ENCODE data around the gene PRDM4.

PRDM4 gene

DNA sequence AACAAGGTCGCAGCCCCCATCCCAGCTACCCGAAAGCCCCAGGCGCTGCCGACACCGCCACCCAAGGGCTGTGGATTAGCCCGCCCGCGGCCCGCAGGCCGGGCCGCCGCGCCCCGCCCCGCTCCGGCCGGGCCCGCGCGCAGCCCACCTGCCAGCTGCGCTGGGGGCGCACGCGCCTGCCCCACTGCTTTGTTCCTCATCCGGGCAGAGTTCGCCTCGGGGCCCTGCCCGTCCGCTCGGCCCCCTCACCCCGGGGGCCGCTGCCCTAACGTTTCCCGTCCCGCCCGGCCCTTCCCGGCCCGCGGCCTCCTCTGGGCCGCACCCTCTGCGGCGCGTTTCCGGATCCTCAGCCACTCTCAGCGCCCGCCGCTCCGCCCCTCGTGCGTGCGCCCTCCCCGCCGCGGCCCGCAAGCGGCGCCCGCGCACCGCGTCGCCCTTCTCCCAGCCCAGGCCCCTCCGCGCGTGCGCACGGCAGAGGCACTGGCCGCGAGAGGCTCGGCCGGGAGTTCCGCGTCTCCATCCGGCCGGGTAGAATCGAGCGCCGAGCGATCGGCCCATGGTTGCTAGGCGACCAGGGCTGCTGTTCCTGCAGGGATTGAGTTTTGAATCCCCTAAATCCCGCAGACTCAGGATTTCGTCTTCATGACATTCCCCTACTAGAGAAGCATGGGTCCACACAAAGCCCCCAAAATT, at the start of gene PRDM4:
Gene PRDM4 (minus strand): TSS at position 329 of the 693 bp plus-strand sequence. CDS start 622 bp downstream, outside the sequence.
- Histone ChIP-seq H3K27me3 (ENCODE audit: insufficient read depth, low read length) (peaks cover 15% of the 10 kb centered on the region; the same call in 1 of the 2 replicates), H2AFZ (ENCODE audit: low read length, unreplicated experiment) (peak within 1 kb of the TSS; percentile 91), H3K79me2 (ENCODE audit: control insufficient read depth, insufficient read depth, low read length, unreplicated experiment) (peaks cover 44% of the 10 kb centered on the region), H3K27ac (ENCODE audit: low read depth, low read length) (peak within 1 kb of the TSS; percentile 90), H3K36me3 (ENCODE audit: insufficient read depth, low read length) (peaks cover 8% of the 10 kb centered on the region; the same call in 1 of the 2 replicates), H3K4me3 (ENCODE audit: low read depth, low read length) (peak within 1 kb of the TSS; percentile 94), H3K4me1 (ENCODE audit: control insufficient read depth, insufficient read depth, low read length, unreplicated experiment) (peaks cover 11% of the 10 kb centered on the region)

DNA sequence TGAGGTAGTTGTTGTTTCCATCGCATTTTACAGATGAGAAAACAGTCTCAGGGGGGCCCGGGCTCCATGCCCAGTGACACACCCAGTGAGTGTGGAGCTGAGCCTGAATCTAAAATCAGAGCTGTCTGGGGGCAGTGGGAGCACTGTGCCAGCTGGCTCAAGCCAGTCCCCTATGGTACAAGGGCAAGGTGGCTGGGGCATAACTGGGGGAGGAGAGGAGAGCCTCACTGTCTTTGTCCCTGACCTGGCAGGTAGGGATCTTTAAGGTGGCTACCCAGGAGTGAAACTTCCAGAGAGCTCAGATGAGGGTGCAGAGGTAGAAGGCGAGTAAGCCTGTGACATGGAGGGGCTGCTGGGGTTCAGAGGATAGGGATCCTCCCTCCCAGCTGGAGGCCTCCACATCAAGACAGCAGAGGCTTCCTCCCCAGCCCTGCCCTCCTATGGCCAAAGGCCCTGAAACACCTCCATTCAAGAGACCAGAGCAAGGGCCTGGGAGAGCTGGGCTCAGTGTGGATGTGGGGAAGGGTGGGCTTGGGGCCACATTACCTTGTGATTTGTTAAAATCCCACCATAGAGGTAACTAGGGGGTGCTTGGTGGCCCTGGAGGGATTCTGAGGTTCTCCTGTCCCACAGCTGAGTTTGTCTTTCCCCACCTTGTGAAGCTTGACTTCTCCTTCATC, 46.7 kb upstream of the PRDM4 start:
- no peak overlapping the region for H2AFZ ChIP-seq (ENCODE audit: low read length, unreplicated experiment)
- H3K79me2 ChIP-seq (ENCODE audit: control insufficient read depth, insufficient read depth, low read length, unreplicated experiment), result no peaks in the 10 kb centered on the region
- H3K36me3 ChIP-seq (ENCODE audit: insufficient read depth, low read length), result no peaks in the 10 kb centered on the region
- no peak overlapping the region for H3K27ac ChIP-seq (ENCODE audit: low read depth, low read length)
- no peaks in the 10 kb centered on the region for H3K27me3 ChIP-seq (ENCODE audit: insufficient read depth, low read length)
- no peak overlapping the region for H3K4me3 ChIP-seq (ENCODE audit: low read depth, low read length)
- H3K4me1 ChIP-seq (ENCODE audit: control insufficient read depth, insufficient read depth, low read length, unreplicated experiment), result no peaks in the 10 kb centered on the region

- Histone ChIP-seq H3K4me3 (ENCODE audit: low read depth, low read length) (no peak overlapping the region), H3K36me3 (ENCODE audit: insufficient read depth, low read length) (no peaks in the 10 kb centered on the region), H3K27me3 (ENCODE audit: insufficient read depth, low read length) (peaks cover 6% of the 10 kb centered on the region), H2AFZ (ENCODE audit: low read length, unreplicated experiment) (no peak overlapping the region), H3K4me1 (ENCODE audit: control insufficient read depth, insufficient read depth, low read length, unreplicated experiment) (no peaks in the 10 kb centered on the region), H3K79me2 (ENCODE audit: control insufficient read depth, insufficient read depth, low read length, unreplicated experiment) (no peaks in the 10 kb centered on the region), H3K27ac (ENCODE audit: low read depth, low read length) (no peak overlapping the region)
These were observed 44.7 kb upstream of the PRDM4 start for GRCh38 chr12:107805488-107806180.

- H3K27me3 ChIP-seq (ENCODE audit: insufficient read depth, low read length), result peaks cover 6% of the 10 kb centered on the region
- H2AFZ ChIP-seq (ENCODE audit: low read length, unreplicated experiment), result no peak overlapping the region
- no peaks in the 10 kb centered on the region for H3K36me3 ChIP-seq (ENCODE audit: insufficient read depth, low read length)
- H3K79me2 ChIP-seq (ENCODE audit: control insufficient read depth, insufficient read depth, low read length, unreplicated experiment), result no peaks in the 10 kb centered on the region
- H3K4me3 ChIP-seq (ENCODE audit: low read depth, low read length), result no peak overlapping the region
- no peaks in the 10 kb centered on the region for H3K4me1 ChIP-seq (ENCODE audit: control insufficient read depth, insufficient read depth, low read length, unreplicated experiment)
- no peak overlapping the region for H3K27ac ChIP-seq (ENCODE audit: low read depth, low read length)
These were observed 42.2 kb upstream of the PRDM4 start for GRCh38 chr12:107803092-107803491.

- Histone ChIP-seq H3K4me1 (ENCODE audit: control insufficient read depth, insufficient read depth, low read length, unreplicated experiment) (no peaks in the 10 kb centered on the region), H3K4me3 (ENCODE audit: low read depth, low read length) (no peak overlapping the region), H2AFZ (ENCODE audit: low read length, unreplicated experiment) (no peak overlapping the region), H3K79me2 (ENCODE audit: control insufficient read depth, insufficient read depth, low read length, unreplicated experiment) (no peaks in the 10 kb centered on the region), H3K27ac (ENCODE audit: low read depth, low read length) (no peak overlapping the region), H3K36me3 (ENCODE audit: insufficient read depth, low read length) (no peaks in the 10 kb centered on the region), H3K27me3 (ENCODE audit: insufficient read depth, low read length) (peaks cover 24% of the 10 kb centered on the region)
These were observed 40.2 kb upstream of the PRDM4 start for GRCh38 chr12:107801150-107801549.

DNA sequence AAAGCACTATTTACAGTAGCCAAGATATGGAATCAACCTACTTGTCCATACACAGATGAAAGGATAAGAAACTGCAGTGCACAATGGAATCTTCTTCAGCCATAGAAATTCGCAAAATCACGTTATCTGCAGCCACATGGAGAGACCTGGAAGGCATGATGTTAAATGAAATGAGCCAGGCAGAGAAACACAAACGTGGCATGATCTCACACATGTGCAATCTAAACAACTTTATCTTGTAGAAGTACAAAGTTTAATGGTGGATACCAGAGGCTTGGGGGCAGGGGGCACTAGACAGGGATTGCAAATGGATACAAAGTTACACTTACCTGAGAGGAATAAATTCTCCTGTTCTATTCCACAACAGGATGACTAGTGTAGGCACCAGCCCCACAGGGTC, 37.6 kb upstream of the PRDM4 start:
- Histone ChIP-seq H3K27ac (ENCODE audit: low read depth, low read length) (no peak overlapping the region), H3K4me1 (ENCODE audit: control insufficient read depth, insufficient read depth, low read length, unreplicated experiment) (no peaks in the 10 kb centered on the region), H2AFZ (ENCODE audit: low read length, unreplicated experiment) (no peak overlapping the region), H3K79me2 (ENCODE audit: control insufficient read depth, insufficient read depth, low read length, unreplicated experiment) (no peaks in the 10 kb centered on the region), H3K4me3 (ENCODE audit: low read depth, low read length) (no peak overlapping the region), H3K36me3 (ENCODE audit: insufficient read depth, low read length) (no peaks in the 10 kb centered on the region), H3K27me3 (ENCODE audit: insufficient read depth, low read length) (peaks cover 41% of the 10 kb centered on the region)

GRCh38 chr12:107794451-107794850, 33.5 kb upstream of the PRDM4 start:
- H3K27ac ChIP-seq (ENCODE audit: low read depth, low read length), result no peak overlapping the region
- H3K4me1 ChIP-seq (ENCODE audit: control insufficient read depth, insufficient read depth, low read length, unreplicated experiment), result no peaks in the 10 kb centered on the region
- H3K27me3 ChIP-seq (ENCODE audit: insufficient read depth, low read length), result peaks cover 35% of the 10 kb centered on the region; the same call in 1 of the 2 replicates
- H3K36me3 ChIP-seq (ENCODE audit: insufficient read depth, low read length), result no peaks in the 10 kb centered on the region
- no peak overlapping the region for H2AFZ ChIP-seq (ENCODE audit: low read length, unreplicated experiment)
- H3K4me3 ChIP-seq (ENCODE audit: low read depth, low read length), result no peak overlapping the region
- H3K79me2 ChIP-seq (ENCODE audit: control insufficient read depth, insufficient read depth, low read length, unreplicated experiment), result no peaks in the 10 kb centered on the region

- Histone ChIP-seq H3K27me3 (ENCODE audit: insufficient read depth, low read length) (peaks cover 39% of the 10 kb centered on the region; the same call in 1 of the 2 replicates), H3K79me2 (ENCODE audit: control insufficient read depth, insufficient read depth, low read length, unreplicated experiment) (no peaks in the 10 kb centered on the region), H3K4me3 (ENCODE audit: low read depth, low read length) (no peak overlapping the region), H3K36me3 (ENCODE audit: insufficient read depth, low read length) (no peaks in the 10 kb centered on the region), H3K27ac (ENCODE audit: low read depth, low read length) (no peak overlapping the region), H3K4me1 (ENCODE audit: control insufficient read depth, insufficient read depth, low read length, unreplicated experiment) (no peaks in the 10 kb centered on the region), H2AFZ (ENCODE audit: low read length, unreplicated experiment) (no peak overlapping the region)
These were observed 30.6 kb upstream of the PRDM4 start for GRCh38 chr12:107791465-107792089.

DNA sequence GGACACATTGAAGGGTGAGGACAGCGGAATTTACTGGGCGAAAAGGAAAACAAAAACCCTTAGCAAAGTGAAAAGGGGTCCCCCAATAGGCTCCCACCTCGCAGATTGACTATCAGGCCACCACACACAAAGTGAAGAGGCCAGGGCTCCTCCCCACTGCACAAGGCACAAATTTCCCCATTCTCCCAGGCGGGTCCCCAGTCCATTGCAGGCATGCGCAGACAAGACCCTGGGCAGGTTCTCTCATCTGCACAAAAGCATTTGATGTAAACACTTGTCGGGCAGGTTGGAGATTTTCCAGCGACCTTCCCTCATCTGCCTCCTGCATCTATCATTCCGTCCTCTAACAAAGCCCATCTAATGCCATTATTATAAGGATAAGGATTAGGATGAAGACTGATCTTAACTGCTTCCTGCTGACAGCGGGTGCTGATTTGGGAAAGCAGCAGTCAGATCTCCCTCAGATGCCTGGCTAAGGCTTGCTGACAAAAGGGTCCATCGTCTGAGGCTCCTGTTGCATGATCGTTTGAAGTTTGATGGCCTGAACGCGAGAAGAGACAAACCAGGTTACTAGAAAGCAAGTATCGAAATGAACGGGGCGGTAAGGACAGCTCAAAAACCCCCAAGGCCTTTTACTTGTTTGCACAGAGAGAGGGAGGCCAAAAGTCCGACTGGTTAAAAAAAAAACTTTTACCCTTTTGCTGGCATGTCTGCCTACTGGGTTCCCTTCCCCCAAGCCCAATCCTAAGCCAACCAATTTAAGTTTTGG, 27.9 kb upstream of the PRDM4 start:
- Histone ChIP-seq H3K36me3 (ENCODE audit: insufficient read depth, low read length) (no peaks in the 10 kb centered on the region), H3K27ac (ENCODE audit: low read depth, low read length) (no peak overlapping the region), H3K4me1 (ENCODE audit: control insufficient read depth, insufficient read depth, low read length, unreplicated experiment) (no peaks in the 10 kb centered on the region), H3K79me2 (ENCODE audit: control insufficient read depth, insufficient read depth, low read length, unreplicated experiment) (no peaks in the 10 kb centered on the region), H2AFZ (ENCODE audit: low read length, unreplicated experiment) (no peak overlapping the region), H3K4me3 (ENCODE audit: low read depth, low read length) (no peak overlapping the region), H3K27me3 (ENCODE audit: insufficient read depth, low read length) (peaks cover 18% of the 10 kb centered on the region; the same call in 1 of the 2 replicates)

GRCh38 chr12:107788281-107788680, 27.3 kb upstream of the PRDM4 start:
- no peak overlapping the region for H3K4me3 ChIP-seq (ENCODE audit: low read depth, low read length)
- H2AFZ ChIP-seq (ENCODE audit: low read length, unreplicated experiment), result no peak overlapping the region
- H3K4me1 ChIP-seq (ENCODE audit: control insufficient read depth, insufficient read depth, low read length, unreplicated experiment), result no peaks in the 10 kb centered on the region
- no peaks in the 10 kb centered on the region for H3K36me3 ChIP-seq (ENCODE audit: insufficient read depth, low read length)
- H3K27ac ChIP-seq (ENCODE audit: low read depth, low read length), result no peak overlapping the region
- no peaks in the 10 kb centered on the region for H3K79me2 ChIP-seq (ENCODE audit: control insufficient read depth, insufficient read depth, low read length, unreplicated experiment)
- H3K27me3 ChIP-seq (ENCODE audit: insufficient read depth, low read length), result peaks cover 18% of the 10 kb centered on the region; the same call in 1 of the 2 replicates

All from ACC112 (cell line).